PC-3 (cell line): ENCODE measurements around the gene PPP1R26. TPM values are rescaled to one million over a fixed set of nuclear protein-coding genes. Genes with fewer than 3 reads are reported as not detected.

Experiments
- ATAC-seq: fragments of 200-7000 bp; cut with Tn5 transposase; 2 replicates; pipeline ENCODE4 v1.9.1; 2020; ENCODE audit warnings: mild to moderate bottlenecking, moderate library complexity
- BruUV-seq: library from RNA; stranded (reverse); fragments of 400-500 nt; replicated peaks from 2 replicates; lab custom pipeline; 2021; lab: Mats Ljungman, UMichigan
- CTCF ChIA-PET: fragments of 300-600 bp; sonication (Branson Sonifier 250); formaldehyde crosslinking; loops from one replicate; lab custom pipeline; 2022; ENCODE audit warnings: antibody characterized with exemption; lab: Charles Lee
- POLR2A ChIA-PET: fragments of 300-600 bp; sonication (Branson Sonifier 250); formaldehyde crosslinking; loops from one replicate; lab custom pipeline; 2022; ENCODE audit warnings: antibody characterized with exemption; ENCODE audit not compliant: unreplicated experiment; lab: Charles Lee
- DNase-seq: peaks from one replicate; pipeline ENCODE4 v3.0.0-alpha.2; 2015
- H2AFZ ChIP-seq: fragments of 300-600 bp; sonication (generic); 2 replicates; pipeline ENCODE4 v1.6.0; 2016; ENCODE audit warnings: antibody characterized with exemption, low read length
- H3F3A ChIP-seq: fragments of 300-600 bp; sonication (generic); one replicate; pipeline ENCODE4 v1.6.0; 2017; ENCODE audit warnings: antibody characterized with exemption, low read length, control low read depth, mild to moderate bottlenecking; ENCODE audit not compliant: unreplicated experiment
- H3K27ac ChIP-seq: fragments of 300-600 bp; sonication (generic); 2 replicates; pipeline ENCODE4 v1.5.1; 2016; ENCODE audit warnings: mild to moderate bottlenecking, low read length
- H3K27me3 ChIP-seq: fragments of 300-600 bp; sonication (generic); 2 replicates; pipeline ENCODE4 v1.6.1; 2016; ENCODE audit warnings: low read length, mixed read lengths
- H3K36me3 ChIP-seq: fragments of 300-600 bp; sonication (generic); 2 replicates; pipeline ENCODE4 v1.6.1; 2016; ENCODE audit warnings: low read depth, mixed run types, low read length, mixed read lengths
- H3K4me1 ChIP-seq: fragments of 300-600 bp; sonication (generic); 2 replicates; pipeline ENCODE4 v1.5.1; 2016; ENCODE audit warnings: low read length; ENCODE audit not compliant: insufficient read depth
- H3K4me2 ChIP-seq: fragments of 300-600 bp; sonication (generic); 2 replicates; pipeline ENCODE4 v1.6.0; 2016; ENCODE audit warnings: low read length
- H3K4me3 ChIP-seq: fragments of 300-600 bp; sonication (generic); 2 replicates; pipeline ENCODE4 v1.5.1; 2016; ENCODE audit warnings: mild to moderate bottlenecking, low read length, mixed read lengths
- H3K79me2 ChIP-seq: fragments of 300-600 bp; sonication (generic); 2 replicates; pipeline ENCODE4 v1.6.1; 2017; ENCODE audit warnings: low read length, mixed read lengths
- H3K9ac ChIP-seq: fragments of 300-600 bp; sonication (generic); 2 replicates; pipeline ENCODE4 v1.6.0; 2016; ENCODE audit warnings: mild to moderate bottlenecking, low read length
- H3K9me2 ChIP-seq: fragments of 300-600 bp; sonication (generic); replicated peaks from 2 replicates; pipeline ENCODE4 v1.6.1; 2016; ENCODE audit warnings: mixed run types, low read length, mixed read lengths
- H3K9me3 ChIP-seq: fragments of 300-600 bp; sonication (generic); 2 replicates; pipeline ENCODE4 v1.6.1; 2016; ENCODE audit warnings: low read length, mixed read lengths
- H4K20me1 ChIP-seq: fragments of 300-600 bp; sonication (generic); 2 replicates; pipeline ENCODE4 v1.6.1; 2016; ENCODE audit warnings: low read length, mixed read lengths
- CTCF ChIP-seq: fragments of 300-600 bp; sonication (generic); conservative IDR thresholded peaks from 2 replicates; pipeline ENCODE4 v1.5.1; 2017; ENCODE audit warnings: antibody characterized with exemption, low read depth, mild to moderate bottlenecking, low read length
- EZH2 ChIP-seq: fragments of 300-600 bp; sonication (generic); IDR thresholded peaks from one replicate; pipeline ENCODE4 v1.6.1; 2017; ENCODE audit warnings: antibody characterized with exemption, mild to moderate bottlenecking, low read length; ENCODE audit not compliant: unreplicated experiment
- EZH2phosphoT487 ChIP-seq: fragments of 300-600 bp; sonication (generic); IDR thresholded peaks from 2 replicates; pipeline ENCODE4 v1.6.1; 2018; ENCODE audit warnings: mild to moderate bottlenecking, antibody characterized with exemption, low read length, borderline replicate concordance
- intact Hi-C: fragments of 100-400 bp; cut with micrococcal nuclease; formaldehyde crosslinking; loops from 2 replicates; pipeline ENCODE4 v1.9.0; 2023
- total RNA-seq: library from RNA; depleted of rRNA; stranded (reverse); fragments of >200 nt; gene quantifications from 2 replicates; pipeline ENCODE4 v1.2.3, GENCODE V29; 2014

The PPP1R26 gene
- total RNA-seq, 1 experiment from 2014 or later: 22.6 TPM

GRCh38 chr9:135524130-135524861, 44.7 kb downstream of the PPP1R26 start:
- no TSS peak for BruUV-seq
- ChIA-PET POLR2A (no interaction called here), CTCF (no interaction called here)
- Histone ChIP-seq H2AFZ (no peak overlapping the region), H3K9me3 (no peaks in the 10 kb centered on the region), H3K79me2 (no peaks in the 10 kb centered on the region), H3K4me3 (no peak overlapping the region), H3K9ac (no peak overlapping the region), H3K4me2 (no peak overlapping the region), H3K27me3 (no peaks in the 10 kb centered on the region), H4K20me1 (no peaks in the 10 kb centered on the region), H3K36me3 (no peaks in the 10 kb centered on the region), H3K27ac (no peak overlapping the region), H3F3A (no peaks in the 10 kb centered on the region), H3K4me1 (no peaks in the 10 kb centered on the region), H3K9me2 (no peaks in the 10 kb centered on the region)
- ATAC-seq (peak; percentile 38; the same call in 1 of the 2 replicates), DNase-seq (peak; percentile 7)
- TF ChIP-seq EZH2 (no peak), EZH2phosphoT487 (no peak), CTCF (no peak)
- intact Hi-C loops: no loop called here

GRCh38 chr9:135525241-135526088, 45.9 kb downstream of the PPP1R26 start:
- Histone ChIP-seq H3K9ac (no peak overlapping the region), H3K27me3 (no peaks in the 10 kb centered on the region), H3K4me1 (no peaks in the 10 kb centered on the region), H3K9me2 (no peaks in the 10 kb centered on the region), H3K4me2 (no peak overlapping the region), H3F3A (no peaks in the 10 kb centered on the region), H3K36me3 (no peaks in the 10 kb centered on the region), H4K20me1 (no peaks in the 10 kb centered on the region), H3K4me3 (no peak overlapping the region), H3K27ac (no peak overlapping the region), H2AFZ (no peak overlapping the region), H3K79me2 (no peaks in the 10 kb centered on the region), H3K9me3 (no peaks in the 10 kb centered on the region)
- no TSS peak for BruUV-seq
- ATAC-seq (no peak), DNase-seq (no peak)
- POLR2A ChIA-PET: no interaction called here
- TF ChIP-seq EZH2 (no peak), EZH2phosphoT487 (no peak), CTCF (no peak)
- CTCF ChIA-PET: no interaction called here
- intact Hi-C loops: no loop called here
